GM19463 (cell line): ENCODE data around the gene NIN.

Experiments used
- ATAC-seq: cut with Tn5 transposase; IDR thresholded peaks from one replicate; pipeline ENCODE4 v1.9.1; 2021; ENCODE audit warnings: mild to moderate bottlenecking, moderate library complexity; ENCODE audit not compliant: unreplicated experiment

NIN gene

DNA sequence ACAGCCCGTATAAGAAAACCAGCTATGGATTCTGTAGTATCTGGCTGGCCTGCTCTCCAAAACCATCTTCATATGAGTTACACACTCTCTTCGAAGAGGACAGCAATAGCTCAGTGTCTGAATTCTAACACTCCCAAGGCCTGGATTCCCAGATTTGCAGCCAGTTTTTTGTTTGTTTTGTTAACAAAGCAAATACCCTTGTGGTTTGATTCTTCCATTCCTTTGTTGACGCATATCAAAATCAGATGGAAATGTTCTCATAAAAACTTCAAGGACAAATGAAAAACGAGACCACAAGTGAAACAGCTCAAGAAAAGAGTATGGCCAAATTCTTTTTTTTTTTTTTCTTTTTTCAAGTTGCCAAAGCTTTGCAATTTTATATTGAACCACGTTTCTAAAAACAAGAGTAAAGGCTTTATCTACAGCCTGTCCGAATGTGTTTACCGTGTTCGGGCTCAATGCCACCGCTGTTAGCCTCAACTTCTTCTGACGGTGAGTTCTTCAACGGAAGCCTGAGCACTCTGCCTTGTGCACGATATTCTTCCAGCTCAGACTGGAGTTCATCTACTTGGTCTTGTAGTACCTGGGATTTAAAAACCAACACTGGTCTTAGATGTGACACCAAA, 67.5 kb downstream of the NIN start:
- ATAC-seq: no peak

DNA sequence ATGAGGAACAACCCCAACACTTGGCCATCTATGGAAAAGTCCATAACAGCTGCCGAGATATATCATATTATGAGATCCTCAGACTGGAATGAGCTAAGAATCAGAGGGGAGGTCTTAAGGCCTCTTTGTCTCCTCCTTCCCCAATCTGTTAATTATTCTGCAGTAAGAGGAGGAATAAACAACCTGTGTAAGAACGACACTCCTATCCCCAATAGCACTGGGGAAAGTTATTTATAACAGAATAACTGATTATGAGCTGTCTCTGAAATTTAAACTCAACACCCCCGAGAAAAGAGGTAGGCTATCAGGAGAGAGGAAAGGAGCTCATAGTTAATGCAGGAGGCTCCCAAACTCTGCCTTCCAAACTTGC, 68.0 kb downstream of the NIN start:
- no peak for ATAC-seq

DNA sequence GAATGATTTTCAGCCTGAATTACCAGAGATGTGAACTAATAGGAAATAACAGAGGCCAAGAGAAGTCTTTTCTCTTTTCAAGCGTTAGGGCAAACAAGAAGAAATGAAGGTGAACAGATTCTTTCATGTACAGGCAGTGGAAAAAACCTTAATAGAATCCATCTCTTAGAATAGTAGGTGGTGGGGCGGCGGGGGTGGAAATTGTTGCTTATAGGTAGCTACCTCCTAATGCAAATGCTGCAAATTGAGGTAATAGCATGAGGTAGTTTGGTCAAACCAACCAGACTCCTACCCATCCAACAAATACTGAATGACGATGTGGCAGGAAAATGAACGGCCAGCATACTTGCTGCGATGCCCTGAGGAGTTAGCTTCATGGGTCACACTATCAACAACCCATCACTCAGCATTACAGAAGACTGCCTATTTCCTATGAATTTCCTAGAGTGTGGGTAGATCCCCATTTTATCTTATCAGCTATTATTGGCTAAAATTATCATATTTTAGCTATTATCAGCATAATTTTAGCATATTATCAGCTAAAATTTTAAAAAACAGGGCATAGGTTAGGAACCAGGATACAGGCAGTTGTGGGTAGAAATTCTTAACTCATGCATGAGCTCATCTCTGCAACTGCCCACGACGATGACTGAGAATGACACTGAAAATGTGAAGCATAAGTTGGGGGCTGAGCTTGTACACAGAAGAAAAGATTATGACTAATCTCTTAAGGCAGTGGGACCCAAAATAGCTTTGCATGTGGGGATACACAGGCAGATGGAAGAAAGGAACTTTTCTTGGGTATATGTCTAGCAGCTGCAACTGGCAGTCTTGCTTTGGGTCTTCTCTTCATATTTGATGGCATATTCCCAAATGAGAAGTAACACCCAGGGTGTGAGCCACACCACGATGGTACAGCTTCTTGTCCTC, 68.7 kb downstream of the NIN start:
- peak; percentile 92 for ATAC-seq

DNA sequence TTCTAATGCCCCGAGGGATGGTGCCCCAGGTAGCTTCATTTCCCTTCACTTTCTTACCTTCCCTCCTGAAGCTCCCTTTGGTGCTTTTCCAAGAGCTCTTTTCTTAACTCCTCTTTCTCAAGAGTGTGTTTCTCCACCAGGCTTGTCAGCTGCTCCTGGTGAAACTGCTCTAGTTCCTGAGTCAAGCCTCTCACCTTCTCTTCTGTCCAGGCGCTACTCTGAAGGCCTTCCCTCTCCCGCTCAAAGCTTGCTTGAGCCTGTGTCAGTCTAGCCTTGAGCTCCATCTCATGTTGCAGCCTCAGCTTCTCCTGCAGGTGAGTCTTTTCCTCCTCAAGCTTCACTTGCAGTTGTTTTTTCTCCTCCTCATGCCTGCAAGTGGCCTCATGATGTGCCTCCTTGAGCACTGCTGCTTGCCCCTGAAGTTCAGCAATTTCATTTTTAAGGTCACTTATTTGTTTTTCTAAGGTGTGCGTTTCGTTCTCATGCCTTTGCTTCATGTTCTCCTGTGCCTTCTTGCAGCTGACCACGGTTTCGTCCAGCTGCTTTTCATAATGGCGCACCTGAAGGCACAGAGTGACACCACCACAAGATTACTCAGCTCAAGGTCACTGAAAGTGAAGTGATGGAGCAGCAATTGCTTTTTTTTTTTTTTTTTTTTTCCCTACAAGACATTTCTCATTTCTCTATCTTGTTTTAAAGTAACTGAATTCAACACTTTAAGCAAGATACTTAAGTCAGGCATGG, 71.0 kb downstream of the NIN start:
- no peak for ATAC-seq

DNA sequence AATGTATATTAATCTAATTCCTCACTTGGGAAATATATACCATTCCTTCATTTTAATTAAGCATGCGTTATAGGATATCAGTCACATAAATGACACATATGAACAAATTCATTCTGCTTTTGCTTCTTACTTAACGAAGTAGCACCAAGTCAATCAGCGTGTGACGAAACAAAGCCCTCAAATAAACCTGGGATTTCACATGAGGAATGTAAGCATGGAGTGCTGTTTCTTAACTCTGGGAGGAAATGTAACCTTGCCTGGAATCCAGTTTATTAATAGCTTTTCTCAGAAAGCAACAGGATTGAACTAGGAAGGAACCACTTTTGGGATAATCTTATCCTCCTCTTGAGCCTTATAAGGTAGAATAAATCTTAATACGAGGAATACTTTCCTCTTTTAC, 72.0 kb downstream of the NIN start:
- ATAC-seq: no peak

DNA sequence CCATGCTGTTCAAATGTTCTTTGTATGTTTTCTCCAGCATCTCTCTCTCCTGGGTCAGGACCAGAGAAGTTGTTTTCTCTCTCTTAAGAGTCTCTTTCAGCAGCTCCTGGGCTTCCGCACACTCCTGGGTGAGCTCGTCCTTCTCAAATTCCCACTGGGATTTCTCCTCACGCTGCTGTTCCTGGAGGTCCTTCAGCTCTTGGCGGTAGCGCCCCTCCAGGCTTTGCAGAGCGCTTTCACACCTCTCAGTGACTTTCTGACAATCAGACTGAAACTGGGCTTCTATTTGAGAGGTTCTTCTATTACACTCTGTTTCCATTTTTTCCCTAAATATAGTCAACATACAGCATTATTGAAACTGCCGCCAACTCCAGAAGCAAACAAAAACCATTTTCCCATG, 72.7 kb downstream of the NIN start:
- ATAC-seq: no peak

DNA sequence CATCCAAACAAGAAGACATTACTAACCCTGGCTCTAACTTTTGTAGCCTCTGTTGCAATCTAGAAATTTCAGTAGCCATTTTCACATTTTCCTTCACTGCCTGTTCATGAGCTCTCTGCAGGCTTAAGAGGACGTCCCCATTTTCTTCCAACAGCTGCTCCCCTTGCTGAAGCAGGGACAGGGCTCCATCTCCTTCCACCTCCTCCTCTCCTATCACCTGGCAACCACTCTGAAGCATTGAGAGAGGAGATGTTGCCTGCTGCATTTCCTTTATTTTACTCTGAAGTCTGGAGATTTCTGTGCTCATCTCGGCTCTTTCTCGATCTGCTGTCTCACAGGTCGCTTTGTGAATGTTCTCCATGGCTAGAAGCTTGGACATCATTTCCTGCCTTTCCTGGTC, 73.3 kb downstream of the NIN start:
- no peak for ATAC-seq

DNA sequence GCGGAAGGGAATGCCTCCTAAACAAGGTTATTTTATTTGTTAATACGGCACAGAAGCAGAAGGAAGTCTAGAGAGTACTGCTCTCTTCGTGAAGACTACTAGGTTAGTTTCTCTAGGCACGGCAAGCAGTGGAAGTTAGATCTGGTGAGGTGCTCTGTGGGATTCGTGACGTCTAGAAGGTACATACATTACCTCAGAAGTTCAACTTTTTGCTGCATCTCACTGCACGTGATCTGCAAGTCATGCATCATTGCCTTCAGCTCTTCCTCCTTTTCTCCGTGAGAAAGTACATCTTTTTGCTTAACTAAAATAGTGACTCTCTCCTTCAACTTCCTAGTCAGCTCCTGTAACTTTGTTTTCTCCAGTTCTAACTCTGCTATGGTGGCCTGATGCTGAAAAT, 74.7 kb downstream of the NIN start:
- ATAC-seq: no peak

DNA sequence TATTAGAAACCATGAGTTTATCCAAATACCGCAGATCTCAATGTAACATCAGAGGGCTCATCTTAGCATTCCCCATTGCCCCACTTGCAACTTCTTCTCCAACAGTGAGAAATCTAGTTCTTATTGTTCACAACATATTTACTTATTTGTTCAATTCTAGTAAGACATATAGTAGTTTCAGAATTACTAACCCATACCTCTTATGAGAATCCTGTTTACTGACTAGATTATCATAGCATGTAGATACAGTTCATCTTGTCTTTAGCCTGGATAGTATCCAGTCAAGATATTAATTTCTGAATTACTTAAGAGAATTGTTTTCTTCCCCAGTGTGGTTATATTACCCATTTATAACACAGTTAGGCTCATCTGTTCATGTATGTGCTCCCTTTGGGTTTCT, 80.6 kb downstream of the NIN start:
- no peak for ATAC-seq

DNA sequence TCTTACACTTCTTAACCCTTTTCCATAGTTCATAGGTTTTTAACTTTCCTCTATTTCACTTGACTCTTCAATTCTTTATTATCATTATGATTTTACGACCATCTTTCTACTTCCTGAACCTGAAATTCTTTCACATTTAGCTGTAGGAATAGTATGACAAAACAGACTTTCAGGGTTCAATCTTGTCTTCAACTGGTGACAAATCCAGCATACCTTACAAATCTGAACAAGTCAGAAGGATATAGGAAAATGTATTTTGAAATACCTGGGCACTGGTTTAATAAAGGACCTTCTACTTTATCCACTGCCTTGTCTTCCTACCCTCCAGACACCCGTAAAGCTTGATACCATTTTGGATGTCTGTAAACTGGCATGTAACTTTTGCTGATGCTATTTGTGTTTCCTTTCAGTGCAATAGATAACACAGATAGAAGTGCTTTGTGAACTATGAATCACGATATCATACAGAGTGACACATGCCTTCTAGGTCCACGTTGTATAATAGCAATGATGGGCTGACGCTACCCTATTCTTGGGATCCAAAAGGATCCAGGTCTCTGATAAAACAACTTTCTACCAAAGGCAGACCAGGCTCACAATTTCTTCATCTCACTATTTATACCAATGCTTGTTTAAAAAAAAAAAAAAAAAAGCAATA, 85.4 kb downstream of the NIN start:
- ATAC-seq: no peak

DNA sequence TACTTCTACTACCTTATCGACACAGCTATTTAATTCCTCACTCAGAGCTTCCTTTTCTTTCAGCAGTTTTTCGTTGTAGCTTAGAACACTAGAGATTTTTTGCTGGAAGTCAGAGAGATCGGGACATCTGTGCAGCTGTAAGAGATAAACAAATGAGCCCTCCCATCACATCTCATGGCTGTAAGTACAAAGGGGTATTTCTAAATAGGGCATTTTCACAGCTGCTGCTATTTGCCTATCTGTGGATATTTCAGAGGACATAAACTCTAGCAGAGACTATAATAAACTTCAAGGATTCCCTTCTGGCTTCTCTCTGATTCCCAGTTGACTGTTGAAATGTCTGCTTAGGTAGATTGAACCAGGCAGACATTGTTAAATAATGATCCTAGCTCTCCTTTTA, 86.7 kb downstream of the NIN start:
- no peak for ATAC-seq

DNA sequence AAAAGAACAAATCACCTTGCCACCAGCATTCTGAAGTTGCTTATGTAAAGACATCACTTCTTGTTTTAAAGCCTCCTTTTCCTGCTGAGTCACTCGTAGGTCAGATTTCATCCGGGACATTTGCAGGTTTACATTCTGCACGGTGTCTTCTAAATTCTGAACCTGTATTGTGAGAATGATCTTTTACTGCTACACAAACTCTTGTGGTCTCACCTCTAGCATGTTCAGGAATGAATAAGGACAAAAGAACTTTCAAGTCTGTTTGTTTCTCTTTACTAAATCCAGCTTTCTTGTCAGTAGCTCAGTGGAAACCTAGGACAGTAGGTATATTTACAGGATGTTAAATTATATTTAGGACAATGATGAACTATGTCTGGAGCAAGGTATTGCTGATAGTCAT, 89.4 kb downstream of the NIN start:
- ATAC-seq: no peak

DNA sequence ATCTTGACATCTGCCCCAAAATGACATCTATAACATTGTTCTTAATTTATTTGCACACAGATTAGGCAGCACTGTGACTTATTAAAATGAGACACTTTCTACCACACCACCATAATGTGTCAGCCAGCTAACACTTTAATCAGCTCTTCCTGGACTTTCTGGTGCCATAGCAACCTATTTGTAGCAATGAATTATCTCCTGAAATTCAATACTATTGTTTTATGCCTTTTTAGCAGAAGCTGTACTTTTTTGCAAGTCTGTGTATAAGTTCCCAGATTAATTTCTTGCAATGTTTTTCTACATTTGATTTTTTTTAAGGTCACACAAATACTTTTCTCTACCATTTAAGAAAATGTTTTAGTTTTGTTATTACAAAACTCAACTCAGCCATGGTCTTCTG, 90.1 kb downstream of the NIN start:
- no peak for ATAC-seq

DNA sequence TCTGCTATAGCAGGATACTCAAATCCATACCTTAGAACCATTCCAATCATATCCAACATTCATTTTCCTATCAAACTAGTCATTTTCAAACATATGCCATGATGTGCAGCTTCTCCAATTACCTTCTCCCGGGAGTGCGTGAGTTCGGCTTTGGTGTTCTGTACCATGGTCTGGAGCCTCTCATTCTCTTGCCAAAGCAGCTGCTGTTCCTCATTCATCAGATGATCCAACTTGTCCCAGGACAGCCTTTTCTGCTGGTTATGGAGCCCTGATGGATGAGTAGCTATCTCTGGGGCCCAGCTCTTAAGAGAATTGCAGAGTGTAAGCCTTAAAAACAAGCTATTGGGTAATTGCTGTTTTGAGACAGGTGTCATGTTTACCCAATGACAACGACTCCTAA, 91.8 kb downstream of the NIN start:
- no peak for ATAC-seq

DNA sequence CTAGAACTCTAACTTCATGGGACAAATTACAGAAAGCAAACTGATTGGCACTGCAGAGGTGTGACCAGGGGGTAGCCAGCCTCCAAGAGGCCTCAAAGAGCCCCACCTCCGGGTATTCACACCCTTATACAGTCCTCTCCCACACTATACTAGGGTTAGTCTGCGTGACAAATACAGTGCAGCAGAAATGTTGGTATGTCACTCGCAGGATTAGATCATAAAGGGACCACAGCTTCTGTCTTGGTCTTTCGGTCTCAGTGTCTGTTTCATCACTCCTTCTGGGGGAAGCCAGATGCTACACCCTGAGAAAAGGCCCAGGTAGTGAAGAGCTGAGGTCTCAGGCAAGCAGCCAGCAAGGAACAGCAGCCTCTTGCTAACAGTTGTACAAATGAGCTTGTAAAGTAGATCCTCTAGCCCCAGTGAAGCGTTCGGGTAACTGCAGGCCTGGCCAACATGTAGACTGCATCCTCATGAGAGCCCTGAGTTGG, 94.0 kb downstream of the NIN start:
- ATAC-seq: peak; percentile 86

DNA sequence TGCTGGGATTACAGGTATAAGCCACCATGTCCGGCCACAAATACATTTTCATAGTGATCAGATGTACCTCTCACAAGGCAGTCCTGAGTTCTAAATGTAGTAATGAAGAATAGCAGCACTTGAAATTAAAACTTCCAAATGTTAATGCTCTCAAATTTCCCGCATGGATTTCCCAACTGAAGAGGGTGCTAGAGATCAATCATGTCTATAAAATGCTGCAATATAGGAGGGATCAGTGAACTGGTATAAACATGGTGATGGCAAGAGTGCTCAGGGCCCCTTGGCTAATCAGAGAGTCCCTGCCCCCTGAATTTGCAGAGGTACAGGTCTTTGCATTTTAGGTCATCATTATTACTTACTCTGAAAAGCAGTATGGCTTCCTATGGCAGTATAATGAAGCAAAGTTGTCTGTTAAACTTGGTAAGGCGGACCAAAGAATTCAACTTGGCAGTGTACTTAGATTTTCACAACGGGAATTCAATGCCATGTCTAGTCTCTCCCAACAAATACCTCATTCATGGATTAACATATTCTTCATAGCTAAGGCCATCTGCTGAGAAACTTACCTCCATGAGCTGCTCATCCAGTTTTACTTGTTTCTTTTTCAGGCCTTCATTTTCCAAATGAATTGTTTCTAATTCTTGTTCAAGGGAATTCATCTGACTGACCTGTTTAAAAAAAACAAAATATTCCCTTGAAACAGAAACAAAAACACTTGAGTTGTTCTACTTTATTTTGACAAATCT, 95.8 kb downstream of the NIN start:
- ATAC-seq: no peak

DNA sequence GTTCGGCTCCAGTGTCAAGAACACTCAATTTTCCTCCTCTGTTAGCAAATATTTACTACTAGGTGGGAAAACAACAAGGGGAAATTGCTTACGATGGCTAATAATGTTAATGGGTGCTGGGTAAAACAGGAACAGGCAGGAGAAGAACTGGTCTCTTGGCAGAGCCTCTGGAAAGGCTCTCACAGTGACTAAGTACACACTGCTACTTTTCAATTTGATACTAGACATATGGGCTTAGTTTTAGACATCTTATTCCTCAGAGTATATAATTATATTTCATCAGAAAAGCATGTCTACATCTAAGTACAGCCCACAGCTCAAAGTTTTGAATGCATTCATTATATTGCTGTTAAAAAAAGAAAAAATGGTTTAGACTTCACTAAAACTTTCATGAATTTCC, 97.5 kb downstream of the NIN start:
- ATAC-seq: no peak

DNA sequence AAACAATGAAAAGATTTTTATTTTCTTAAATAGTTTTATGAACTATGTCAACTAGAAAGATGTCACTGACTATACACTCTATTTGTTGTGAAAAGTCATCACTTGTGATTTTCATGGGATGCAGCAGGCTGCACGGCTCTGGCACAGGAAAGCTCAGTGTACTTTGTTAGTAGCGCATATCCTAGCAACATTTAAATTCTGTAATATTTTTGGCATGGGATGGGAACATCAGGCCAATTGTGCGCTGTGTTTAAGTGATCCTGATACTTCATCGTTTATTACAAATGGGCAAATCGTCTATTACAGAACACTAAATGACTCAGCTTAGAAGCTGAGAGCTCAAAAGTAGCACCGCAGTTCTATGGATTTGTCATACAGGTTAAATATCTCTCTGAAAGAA, 102.1 kb downstream of the NIN start:
- no peak for ATAC-seq

DNA sequence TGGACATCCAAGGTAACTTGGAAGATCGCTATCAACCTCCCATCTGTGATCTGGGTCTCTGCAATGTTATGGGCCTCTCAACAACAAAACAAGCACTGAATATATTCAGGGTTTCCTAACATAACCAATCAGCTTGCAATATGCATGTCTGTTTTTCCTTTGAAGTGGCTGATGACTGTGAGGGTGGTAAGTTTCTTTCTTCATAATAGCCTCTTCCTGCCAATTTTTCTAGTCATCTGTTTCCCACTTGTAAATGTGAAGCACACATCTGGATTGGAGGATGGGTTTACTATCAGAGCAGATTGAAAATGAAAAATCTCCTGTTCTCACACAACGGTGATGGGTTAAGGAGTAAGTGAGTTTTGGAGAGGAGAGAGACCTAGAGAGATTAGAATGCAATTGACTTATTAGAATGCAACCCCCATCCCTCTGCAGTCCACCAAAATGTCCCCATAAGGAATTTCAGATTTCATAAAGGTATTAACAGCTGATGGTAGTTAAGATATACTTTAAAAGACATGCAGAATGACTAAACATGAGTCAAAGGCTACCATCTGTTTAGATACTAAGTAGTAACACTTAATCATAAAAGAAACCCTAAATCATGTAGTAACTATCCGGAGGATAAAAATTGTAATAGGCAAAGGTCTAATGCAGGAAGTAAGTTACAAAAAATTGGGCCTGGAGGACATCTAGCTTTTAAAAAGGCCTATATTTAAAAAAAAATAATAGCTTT, 104.4 kb downstream of the NIN start:
- no peak for ATAC-seq

DNA sequence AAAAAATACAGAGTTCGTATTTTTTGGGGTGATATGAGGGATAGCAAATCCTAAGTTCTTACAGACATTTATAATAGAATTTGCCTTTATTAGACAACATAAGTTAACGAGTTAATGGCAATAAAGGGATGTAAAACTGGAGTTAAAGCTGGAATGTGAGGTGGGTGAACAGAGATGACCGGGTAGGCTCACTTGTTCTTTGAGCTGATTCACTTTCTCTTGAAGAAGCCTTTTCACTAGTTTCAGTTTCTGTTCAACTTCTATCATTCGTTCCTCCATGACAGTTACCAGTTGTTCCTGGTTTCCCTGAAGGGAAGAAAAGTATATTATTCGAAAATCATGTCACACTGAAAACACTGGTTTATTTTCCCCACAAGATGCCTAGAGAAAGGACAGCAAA, 105.2 kb downstream of the NIN start:
- no peak for ATAC-seq
